MCF 10A (cell line): ENCODE data around the gene ALX1. TPM values are rescaled to one million over a fixed set of nuclear protein-coding genes. Genes with fewer than 3 reads are reported as not detected.
A peak's percentile ranks its signal among the peaks of the same experiment; 100 is the strongest.

ENCODE experiments used
- BruUV-seq: library from RNA; stranded (reverse); fragments of 400-500 nt; replicated peaks from 2 replicates; lab custom pipeline; 2021; lab: Mats Ljungman, UMichigan
- CTCF ChIA-PET: fragments of 300-600 bp; sonication (Branson Sonifier 250); formaldehyde crosslinking; extraction: SDS; loops from one replicate; lab custom pipeline; 2021; ENCODE audit warnings: antibody characterized with exemption, inconsistent platforms; lab: Yijun Ruan, JAX
- POLR2A ChIA-PET: fragments of 300-600, 350-650 bp; sonication (Branson Sonifier 250); formaldehyde crosslinking; extraction: SDS; loops from one replicate; lab custom pipeline; 2020; ENCODE audit warnings: antibody characterized with exemption, inconsistent platforms; lab: Yijun Ruan, JAX
- DNase-seq: peaks from one replicate; pipeline ENCODE4 v3.0.0-alpha.2; 2018; ENCODE audit not compliant: unreplicated experiment
- H3K27ac Mint-ChIP-seq: one replicate; pipeline ENCODE4 v1.8.0; 2022; ENCODE audit warnings: mild to moderate bottlenecking, low read depth, mixed read lengths; ENCODE audit not compliant: unreplicated experiment
- H3K27me3 Mint-ChIP-seq: one replicate; pipeline ENCODE4 v1.8.0; 2022; ENCODE audit warnings: mixed read lengths; ENCODE audit not compliant: insufficient read depth, unreplicated experiment
- H3K36me3 Mint-ChIP-seq: one replicate; pipeline ENCODE4 v1.8.0; 2022; ENCODE audit warnings: mild to moderate bottlenecking, moderate library complexity, mixed read lengths; ENCODE audit not compliant: insufficient read depth, unreplicated experiment
- H3K4me1 Mint-ChIP-seq: one replicate; pipeline ENCODE4 v1.8.0; 2022; ENCODE audit warnings: mixed read lengths; ENCODE audit not compliant: insufficient read depth, unreplicated experiment
- H3K4me3 Mint-ChIP-seq: one replicate; pipeline ENCODE4 v1.8.0; 2022; ENCODE audit warnings: mild to moderate bottlenecking, moderate library complexity, mixed read lengths; ENCODE audit not compliant: unreplicated experiment
- H3K9me3 Mint-ChIP-seq: one replicate; pipeline ENCODE4 v1.8.0; 2022; ENCODE audit warnings: mixed read lengths; ENCODE audit not compliant: unreplicated experiment
- CTCF ChIP-seq: fragments of 200-600 bp; IDR thresholded peaks from one replicate; pipeline ENCODE4 v1.8.0; 2022; ENCODE audit warnings: antibody characterized with exemption, mild to moderate bottlenecking; ENCODE audit not compliant: unreplicated experiment
- intact Hi-C: fragments of 100-400 bp; cut with micrococcal nuclease; formaldehyde crosslinking; loops from 2 replicates; pipeline ENCODE4 v1.14.1; 2022
- total RNA-seq: library from RNA; stranded (reverse); gene quantifications from 2 replicates; pipeline ENCODE4 v1.2.3, GENCODE V29; 2022

The ALX1 gene
- total RNA-seq, 1 experiment from 2014 or later: not detected

DNA sequence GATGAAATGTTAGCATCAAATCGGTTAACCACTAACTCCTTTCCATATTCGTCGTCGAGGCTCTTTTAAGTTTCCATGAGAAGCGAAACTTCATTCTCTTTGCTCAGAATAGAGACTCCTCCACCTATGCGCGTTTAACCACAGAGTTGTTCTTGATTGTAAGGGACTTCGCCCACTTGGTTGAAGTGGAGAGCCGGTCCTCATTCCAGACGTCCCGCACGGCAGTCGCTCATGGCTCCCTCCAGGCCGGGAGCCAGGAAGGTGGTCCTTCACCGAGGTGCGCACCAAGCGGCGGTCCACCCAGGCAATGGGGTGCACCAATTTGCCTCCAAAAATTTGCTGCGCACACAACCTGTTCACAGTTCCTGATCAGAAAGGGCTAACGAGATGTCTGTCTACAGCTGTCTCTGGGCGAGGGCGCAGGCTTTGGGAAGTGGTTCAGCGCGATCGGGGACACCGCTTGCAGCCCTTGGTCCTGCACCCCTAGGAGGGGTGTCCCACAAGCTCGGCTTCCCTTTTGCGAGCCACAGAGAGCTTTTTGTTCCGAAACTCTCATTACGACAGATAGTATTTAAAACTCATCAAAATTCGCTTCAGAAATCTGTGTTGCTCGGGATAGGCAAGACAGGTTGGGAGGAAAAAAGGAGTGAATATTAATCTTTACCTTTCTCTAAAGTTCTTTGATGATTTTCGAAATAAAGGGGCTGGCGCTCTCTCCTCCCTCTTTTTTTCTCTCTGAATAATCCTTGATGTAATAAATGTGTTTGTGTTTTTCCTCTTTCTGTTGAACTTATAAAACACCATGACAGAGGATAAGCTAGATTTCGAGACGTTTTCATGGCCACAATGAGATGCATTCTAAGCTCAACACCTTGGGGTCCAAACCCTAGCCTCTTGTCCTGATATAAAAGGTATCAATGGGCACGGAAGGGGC, 6.4 kb upstream of the ALX1 start:
- no TSS peak for BruUV-seq
- TF ChIP-seq CTCF: no peak
- ChIA-PET POLR2A (no interaction called here), CTCF (no interaction called here)
- Mint-ChIP-seq H3K27me3 (no peaks in the 10 kb centered on the region), H3K4me3 (no peak overlapping the region), H3K9me3 (peaks cover 5% of the 10 kb centered on the region), H3K27ac (no peak overlapping the region), H3K36me3 (no peaks in the 10 kb centered on the region), H3K4me1 (no peaks in the 10 kb centered on the region)
- no peak for DNase-seq
- intact Hi-C loops: no loop called here

GRCh38 chr12:85274315-85274651, 5.7 kb upstream of the ALX1 start:
- no peak overlapping the region for H3K27ac Mint-ChIP-seq
- no peak for TF ChIP-seq CTCF
- no peaks in the 10 kb centered on the region for H3K36me3 Mint-ChIP-seq
- no TSS peak for BruUV-seq
- intact Hi-C loops: no loop called here
- H3K4me1 Mint-ChIP-seq: no peaks in the 10 kb centered on the region
- no peaks in the 10 kb centered on the region for H3K27me3 Mint-ChIP-seq
- no peak for DNase-seq
- H3K4me3 Mint-ChIP-seq: no peak overlapping the region
- H3K9me3 Mint-ChIP-seq: peaks cover 5% of the 10 kb centered on the region
- ChIA-PET POLR2A (no interaction called here), CTCF (no interaction called here)

GRCh38 chr12:85275374-85275773, 4.6 kb upstream of the ALX1 start:
- ChIA-PET POLR2A (no interaction called here), CTCF (no interaction called here)
- intact Hi-C loops: no loop called here
- peak; percentile 6 for DNase-seq
- no peak for TF ChIP-seq CTCF
- Mint-ChIP-seq H3K27me3 (no peaks in the 10 kb centered on the region), H3K4me3 (no peak overlapping the region), H3K36me3 (no peaks in the 10 kb centered on the region), H3K4me1 (no peaks in the 10 kb centered on the region), H3K27ac (no peak overlapping the region), H3K9me3 (peaks cover 5% of the 10 kb centered on the region)
- no TSS peak for BruUV-seq

DNA sequence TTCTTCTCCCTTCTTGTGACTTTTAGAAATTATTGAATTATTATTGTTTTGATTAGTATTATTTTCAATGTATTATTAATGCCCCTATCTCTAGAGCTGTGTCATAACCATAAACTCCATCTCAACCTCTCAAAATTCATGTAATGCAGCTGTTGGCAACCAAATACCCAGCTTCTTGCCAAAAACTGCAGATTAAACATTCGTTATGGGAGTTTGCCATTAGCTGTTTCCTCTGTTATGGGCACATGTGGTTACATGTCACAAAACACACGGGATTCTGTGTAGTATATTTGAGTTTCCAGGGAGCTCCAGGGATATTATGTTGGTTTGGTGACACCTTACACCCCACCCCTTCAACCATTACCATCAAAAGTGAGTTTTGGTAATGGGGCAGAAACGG, 2.8 kb upstream of the ALX1 start:
- Mint-ChIP-seq H3K36me3 (no peaks in the 10 kb centered on the region), H3K27me3 (no peaks in the 10 kb centered on the region), H3K4me3 (no peak overlapping the region), H3K27ac (no peak overlapping the region), H3K9me3 (peaks cover 5% of the 10 kb centered on the region), H3K4me1 (no peaks in the 10 kb centered on the region)
- intact Hi-C loops: no loop called here
- ChIA-PET CTCF (interaction anchor here (0.8 to 1.4 kb wide), 3 partner anchors 10 to 172 kb away, joined by 3 to 4 read pairs (median 3); no protein-coding TSS in a partner anchor), POLR2A (interaction anchor here (1.3 kb wide), 1 partner anchor 8 kb away, joined by 4 read pairs; no protein-coding TSS in a partner anchor)
- TF ChIP-seq CTCF: no peak
- no peak for DNase-seq
- BruUV-seq: no TSS peak
